Hepatocyte (in vitro differentiated cells): ENCODE measurements around the gene LRRK1.

Source experiments
- EZH2phosphoT487 ChIP-seq: fragments of 200-600 bp; sonication (generic); IDR thresholded peaks from one replicate; pipeline ENCODE4 v1.6.1; 2018; ENCODE audit warnings: antibody characterized with exemption, mild to moderate bottlenecking, low read depth, moderate library complexity; ENCODE audit not compliant: unreplicated experiment, severe bottlenecking
- TF ChIP-seq, protein P1 (sequence below): fragments of 200-600 bp; sonication (generic); IDR thresholded peaks from 2 replicates; pipeline ENCODE4 v1.5.1; 2016; ENCODE audit warnings: antibody characterized with exemption, mild to moderate bottlenecking; ENCODE audit not compliant: poor library complexity

- TF ChIP-seq, protein P1, sequence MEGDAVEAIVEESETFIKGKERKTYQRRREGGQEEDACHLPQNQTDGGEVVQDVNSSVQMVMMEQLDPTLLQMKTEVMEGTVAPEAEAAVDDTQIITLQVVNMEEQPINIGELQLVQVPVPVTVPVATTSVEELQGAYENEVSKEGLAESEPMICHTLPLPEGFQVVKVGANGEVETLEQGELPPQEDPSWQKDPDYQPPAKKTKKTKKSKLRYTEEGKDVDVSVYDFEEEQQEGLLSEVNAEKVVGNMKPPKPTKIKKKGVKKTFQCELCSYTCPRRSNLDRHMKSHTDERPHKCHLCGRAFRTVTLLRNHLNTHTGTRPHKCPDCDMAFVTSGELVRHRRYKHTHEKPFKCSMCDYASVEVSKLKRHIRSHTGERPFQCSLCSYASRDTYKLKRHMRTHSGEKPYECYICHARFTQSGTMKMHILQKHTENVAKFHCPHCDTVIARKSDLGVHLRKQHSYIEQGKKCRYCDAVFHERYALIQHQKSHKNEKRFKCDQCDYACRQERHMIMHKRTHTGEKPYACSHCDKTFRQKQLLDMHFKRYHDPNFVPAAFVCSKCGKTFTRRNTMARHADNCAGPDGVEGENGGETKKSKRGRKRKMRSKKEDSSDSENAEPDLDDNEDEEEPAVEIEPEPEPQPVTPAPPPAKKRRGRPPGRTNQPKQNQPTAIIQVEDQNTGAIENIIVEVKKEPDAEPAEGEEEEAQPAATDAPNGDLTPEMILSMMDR: no peak
- no peak for TF ChIP-seq EZH2phosphoT487
Measured at GRCh38 chr15:101115393-101115785, 196.2 kb downstream of the LRRK1 start.
